Left lung (tissue), 10 donors: Measurements from ENCODE around the gene CYP19A1. TPM values are rescaled to one million over a fixed set of nuclear protein-coding genes. Genes with fewer than 3 reads are reported as not detected.

ENCODE experiments used
- ATAC-seq: fragments of 200-7000 bp; cut with Tn5 transposase; one replicate; pipeline ENCODE4 v1.9.1; 2020; ENCODE audit warnings: moderate library complexity
- DNase-seq, 4 donors: peaks; one replicate each; pipeline ENCODE4 v3.0.0-alpha.2; 2013 to 2020
- H3K27ac ChIP-seq, 2 donors: fragments of 200-600 bp; sonication (generic) in 1 of 2; one replicate each; pipeline versions ENCODE4 v1.5.0 to v1.8.0; 2020 to 2021
- H3K27me3 ChIP-seq, 2 donors: fragments of 200-600 bp; sonication (generic) in 1 of 2; one replicate each; pipeline versions ENCODE4 v1.5.0 to v1.8.0; 2020 to 2021
- H3K36me3 ChIP-seq, 2 donors: fragments of 200-600 bp; sonication (generic) in 1 of 2; one replicate each; pipeline versions ENCODE4 v1.5.0 to v1.8.0; 2020 to 2021
- H3K4me1 ChIP-seq, 2 donors: fragments of 200-600 bp; one replicate each; pipeline ENCODE4 v1.8.0; 2021
- H3K4me3 ChIP-seq, 2 donors: fragments of 200-600 bp; sonication (generic) in 1 of 2; one replicate each; pipeline versions ENCODE4 v1.5.0 to v1.8.0; 2020 to 2021; ENCODE audit warnings: mild to moderate bottlenecking in 1 of 2
- H3K9me3 ChIP-seq, 2 donors: fragments of 200-600 bp; sonication (generic) in 1 of 2; one replicate each; pipeline versions ENCODE4 v1.5.0 to v1.8.0; 2020 to 2021
- intact Hi-C, 2 donors: fragments of 100-400 bp; cut with DNase I; formaldehyde crosslinking; loops; one replicate each; pipeline versions ENCODE4 v1.11.2 to v1.14.2; 2022
- polyA plus RNA-seq, 6 donors: library from polyadenylated mRNA; unstranded; fragments of 120-200 nt; gene quantifications; one replicate each; pipeline ENCODE4 v1.2.1, GENCODE V29; 2013; ENCODE audit not compliant: insufficient read length in 6 of 6
- total RNA-seq, 2 donors: library from RNA; stranded (reverse); fragmentation: NEBNext Ultra II Directional; extraction: Animal tissue kit (Norgen Biotek cat#: 25700); gene quantifications; one replicate each; pipeline ENCODE4 v1.2.1, GENCODE V29; 2021
- TF ChIP-seq, protein P1 (sequence below), 2 donors: fragments of 200-600 bp; sonication (generic) in 1 of 2; IDR thresholded peaks; one replicate each; pipeline versions ENCODE4 v1.5.0 to v1.8.0; 2021; ENCODE audit warnings: antibody characterized with exemption in 2 of 2
- donor health status: DM: no; HTN: yes; CAD: no.
- donor health status: DM: no; HTN: no; CAD: no.

The CYP19A1 gene
- total and polyA plus RNA-seq, 8 donors: 0.13 to 7.1 (median 0.47) TPM; not detected in 2

DNA sequence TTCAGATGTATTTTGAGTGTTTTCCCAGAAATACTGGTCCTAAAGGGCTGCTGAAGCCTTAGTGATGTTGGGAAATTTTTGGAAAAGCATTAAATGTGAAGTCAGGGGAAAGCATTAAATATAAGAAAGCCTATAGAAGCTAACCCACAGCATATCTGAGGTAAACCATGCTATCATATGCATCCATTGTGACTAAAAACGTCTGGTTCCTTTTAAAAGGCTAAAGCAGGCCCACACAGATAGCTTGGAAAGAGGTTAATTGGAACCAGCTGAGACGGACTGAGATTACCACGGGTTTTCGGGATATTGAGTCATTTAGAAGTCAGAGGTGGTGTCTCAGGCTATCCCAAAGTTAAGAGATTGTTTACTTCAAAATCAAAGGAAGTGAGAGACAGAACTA is 78.2 kb downstream of the CYP19A1 start:
- Histone ChIP-seq H3K4me3 (no peak overlapping the region), H3K9me3 (no peaks in the 10 kb centered on the region), H3K27ac (no peak overlapping the region), H3K36me3 (no peaks in the 10 kb centered on the region), H3K27me3 (peaks cover 0 to 4% of the 10 kb centered on the region in 2 donors), H3K4me1 (peaks cover 0 to 8% of the 10 kb centered on the region in 2 donors)
- intact Hi-C loops: no loop called here
- TF ChIP-seq, protein P1, sequence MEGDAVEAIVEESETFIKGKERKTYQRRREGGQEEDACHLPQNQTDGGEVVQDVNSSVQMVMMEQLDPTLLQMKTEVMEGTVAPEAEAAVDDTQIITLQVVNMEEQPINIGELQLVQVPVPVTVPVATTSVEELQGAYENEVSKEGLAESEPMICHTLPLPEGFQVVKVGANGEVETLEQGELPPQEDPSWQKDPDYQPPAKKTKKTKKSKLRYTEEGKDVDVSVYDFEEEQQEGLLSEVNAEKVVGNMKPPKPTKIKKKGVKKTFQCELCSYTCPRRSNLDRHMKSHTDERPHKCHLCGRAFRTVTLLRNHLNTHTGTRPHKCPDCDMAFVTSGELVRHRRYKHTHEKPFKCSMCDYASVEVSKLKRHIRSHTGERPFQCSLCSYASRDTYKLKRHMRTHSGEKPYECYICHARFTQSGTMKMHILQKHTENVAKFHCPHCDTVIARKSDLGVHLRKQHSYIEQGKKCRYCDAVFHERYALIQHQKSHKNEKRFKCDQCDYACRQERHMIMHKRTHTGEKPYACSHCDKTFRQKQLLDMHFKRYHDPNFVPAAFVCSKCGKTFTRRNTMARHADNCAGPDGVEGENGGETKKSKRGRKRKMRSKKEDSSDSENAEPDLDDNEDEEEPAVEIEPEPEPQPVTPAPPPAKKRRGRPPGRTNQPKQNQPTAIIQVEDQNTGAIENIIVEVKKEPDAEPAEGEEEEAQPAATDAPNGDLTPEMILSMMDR (IDR thresholded peaks at IDR 0.05): no peak
- DNase-seq (no peak), ATAC-seq (no peak)

DNA sequence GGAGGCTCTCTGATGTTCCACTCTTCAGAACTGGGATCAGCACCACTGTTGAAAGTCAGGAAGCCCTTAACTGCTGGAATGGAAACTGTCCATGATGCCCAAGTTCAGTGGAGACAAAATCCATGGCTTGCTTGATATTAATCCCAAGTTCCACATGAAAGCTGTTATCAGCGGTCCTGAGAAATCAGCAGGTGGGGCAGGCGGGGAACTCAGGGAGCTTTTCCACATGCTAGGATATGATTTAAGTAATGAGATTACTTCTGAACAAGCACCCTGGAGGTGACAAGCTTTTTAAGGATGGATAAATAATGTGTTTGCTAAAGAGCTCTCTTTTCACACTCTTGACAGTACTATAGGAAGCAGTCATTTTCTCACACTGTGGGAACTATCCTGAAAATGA is 82.9 kb downstream of the CYP19A1 start:
- no peaks in the 10 kb centered on the region for H3K9me3 ChIP-seq
- DNase-seq (no peak), ATAC-seq (no peak)
- TF ChIP-seq, protein P1 (IDR thresholded peaks at IDR 0.05): no peak
- no peak overlapping the region for H3K27ac ChIP-seq
- H3K4me3 ChIP-seq: no peak overlapping the region
- H3K36me3 ChIP-seq: no peaks in the 10 kb centered on the region
- intact Hi-C loops: no loop called here
- no peaks in the 10 kb centered on the region for H3K27me3 ChIP-seq
- peaks cover 0 to 4% of the 10 kb centered on the region in 2 donors for H3K4me1 ChIP-seq

DNA sequence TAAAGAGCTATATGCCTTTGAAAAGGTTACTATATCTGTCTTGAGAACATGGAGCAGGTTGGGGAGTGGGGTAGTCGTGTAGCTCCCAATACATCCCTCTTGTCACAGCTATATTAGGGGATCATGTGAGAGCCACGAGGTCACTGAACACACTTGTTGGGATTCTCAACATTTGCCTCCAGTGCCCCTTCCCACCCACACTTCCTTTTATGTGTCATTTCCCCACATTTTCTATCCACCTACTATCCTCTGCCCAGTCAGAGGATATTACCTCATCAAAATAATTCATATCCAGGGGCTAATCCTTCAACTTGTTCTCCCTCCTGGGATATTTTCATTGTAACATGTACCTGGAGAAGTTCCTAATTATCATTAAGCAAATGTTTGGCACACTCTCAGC is 85.0 kb downstream of the CYP19A1 start:
- Histone ChIP-seq H3K4me3 (no peak overlapping the region), H3K27me3 (no peaks in the 10 kb centered on the region), H3K9me3 (no peaks in the 10 kb centered on the region), H3K27ac (no peak overlapping the region), H3K36me3 (no peaks in the 10 kb centered on the region), H3K4me1 (peaks cover 0 to 4% of the 10 kb centered on the region in 2 donors)
- TF ChIP-seq, protein P1 (IDR thresholded peaks at IDR 0.05): no peak
- DNase-seq (no peak), ATAC-seq (no peak)
- intact Hi-C loops: no loop called here

DNA sequence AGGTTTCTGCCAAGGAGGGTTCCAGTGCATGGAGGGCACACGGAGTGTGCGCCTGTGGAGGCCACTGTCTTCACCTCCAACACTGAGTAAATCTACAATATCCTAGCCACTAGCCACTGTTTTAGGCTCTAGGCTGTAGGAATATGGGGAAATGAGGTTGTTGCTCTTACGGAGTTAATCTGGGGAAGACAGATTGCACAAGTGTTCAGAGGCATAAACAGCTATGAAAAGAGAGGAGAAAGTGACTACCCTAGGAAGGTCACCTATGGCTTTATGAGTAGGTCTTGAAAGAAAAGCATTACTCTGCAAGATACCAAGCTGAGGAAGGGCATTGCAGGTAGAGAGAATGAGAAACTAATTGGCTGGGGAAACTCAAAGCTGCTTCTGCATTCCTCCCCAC is 85.7 kb downstream of the CYP19A1 start:
- TF ChIP-seq, protein P1 (IDR thresholded peaks at IDR 0.05): no peak
- Histone ChIP-seq H3K4me3 (no peak overlapping the region), H3K27me3 (no peaks in the 10 kb centered on the region), H3K9me3 (no peaks in the 10 kb centered on the region), H3K4me1 (peaks cover 0 to 4% of the 10 kb centered on the region in 2 donors), H3K36me3 (no peaks in the 10 kb centered on the region), H3K27ac (no peak overlapping the region)
- DNase-seq (no peak), ATAC-seq (no peak)
- intact Hi-C loops: no loop called here

DNA sequence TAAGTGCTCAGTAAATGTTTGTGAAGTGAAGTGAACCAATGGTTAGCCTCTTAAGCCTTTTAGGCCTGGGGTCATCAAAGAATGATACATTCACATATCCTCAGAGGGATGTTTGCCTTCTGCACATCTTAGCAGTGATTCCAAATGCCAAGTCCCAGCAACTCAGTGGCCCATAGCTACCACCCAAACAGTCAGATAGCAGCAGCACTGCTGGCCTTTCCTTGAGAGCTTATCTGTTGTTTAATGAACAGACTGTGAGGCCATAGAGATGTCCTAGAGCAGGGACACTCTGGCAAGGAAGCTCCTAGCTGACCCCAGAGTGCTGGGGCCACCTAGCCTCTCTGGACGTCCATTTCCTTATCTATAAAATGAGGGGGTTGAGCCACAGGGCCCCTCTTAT is 86.8 kb downstream of the CYP19A1 start:
- H3K4me1 ChIP-seq: peaks cover 0 to 4% of the 10 kb centered on the region in 2 donors
- TF ChIP-seq, protein P1 (IDR thresholded peaks at IDR 0.05): no peak
- DNase-seq (no peak), ATAC-seq (no peak)
- no peaks in the 10 kb centered on the region for H3K27me3 ChIP-seq
- intact Hi-C loops: no loop called here
- no peaks in the 10 kb centered on the region for H3K9me3 ChIP-seq
- no peaks in the 10 kb centered on the region for H3K36me3 ChIP-seq
- H3K4me3 ChIP-seq: no peak overlapping the region
- H3K27ac ChIP-seq: no peak overlapping the region
